Inflammatory macrophage treated with lipopolysaccharide for 4 hours (primary cell): Measurements from ENCODE around the gene CHCHD1.
A peak's percentile ranks its signal among the peaks of the same experiment; 100 is the strongest.
"Not testable (repeated sequence)": the region's sequence is repeated elsewhere in the genome, so short reads cannot be mapped to it uniquely, and the experiment has no call there.

Experiments used
- DNase-seq: peaks from one replicate; pipeline ENCODE4 v3.0.0-alpha.2; 2020

CHCHD1 gene

GRCh38 chr10:73769396-73769795, 12.5 kb upstream of the CHCHD1 start:
- DNase-seq = no peak

DNA sequence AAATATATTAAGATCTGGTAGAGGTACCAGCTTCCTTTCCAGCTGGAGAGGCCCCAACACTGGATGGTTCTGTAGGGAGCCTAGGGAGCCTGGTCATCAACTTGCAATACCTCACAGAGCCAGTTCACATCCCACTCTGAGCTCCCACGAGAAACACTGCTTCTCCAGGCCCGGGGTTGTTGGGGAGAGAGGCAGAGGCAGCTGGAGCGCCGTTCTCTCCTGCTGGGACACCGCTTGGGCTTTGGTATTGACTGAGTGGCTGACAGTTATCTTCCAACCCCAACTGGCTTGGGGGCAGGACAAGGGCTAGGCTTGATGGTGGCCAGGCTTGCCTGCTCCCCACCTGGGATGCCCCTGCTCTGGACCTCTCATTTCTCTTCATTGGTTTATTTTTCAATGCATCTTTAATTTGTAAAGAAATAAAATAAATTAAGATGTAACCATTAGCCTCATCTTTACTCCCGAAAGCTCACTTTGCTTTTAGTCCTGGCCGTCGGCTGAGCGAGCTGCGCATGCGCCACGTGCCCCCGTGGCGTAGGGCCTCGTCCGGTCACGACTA, 10.0 kb upstream of the CHCHD1 start:
- peak; percentile 86 for DNase-seq

GRCh38 chr10:73772281-73773151, 9.3 kb upstream of the CHCHD1 start:
- peak; percentile 91 for DNase-seq

DNA sequence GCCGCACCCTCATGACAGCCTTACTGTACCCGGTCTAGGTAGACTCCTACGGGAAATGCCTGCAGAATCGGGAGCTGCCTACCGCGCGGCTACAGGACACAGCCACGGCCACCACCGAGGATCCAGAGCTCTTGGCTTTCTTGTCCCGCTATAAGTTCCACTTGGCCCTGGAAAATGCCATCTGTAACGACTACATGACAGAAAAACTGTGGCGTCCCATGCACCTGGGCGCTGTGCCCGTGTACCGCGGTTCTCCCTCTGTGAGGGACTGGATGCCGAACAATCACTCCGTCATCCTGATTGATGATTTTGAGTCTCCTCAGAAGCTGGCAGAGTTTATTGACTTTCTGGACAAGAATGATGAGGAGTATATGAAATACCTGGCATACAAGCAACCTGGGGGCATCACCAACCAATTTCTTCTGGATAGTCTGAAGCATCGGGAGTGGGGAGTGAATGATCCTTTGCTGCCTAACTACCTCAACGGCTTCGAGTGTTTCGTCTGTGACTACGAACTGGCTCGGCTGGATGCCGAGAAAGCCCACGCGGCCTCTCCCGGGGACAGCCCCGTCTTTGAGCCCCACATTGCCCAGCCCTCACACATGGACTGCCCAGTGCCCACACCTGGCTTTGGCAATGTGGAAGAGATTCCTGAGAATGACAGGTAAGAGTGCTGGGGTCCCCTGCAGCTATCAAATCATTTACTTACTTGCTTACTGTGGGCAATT, 8.5 kb upstream of the CHCHD1 start:
- DNase-seq = no peak

GRCh38 chr10:73774637-73775036, 7.2 kb upstream of the CHCHD1 start:
- DNase-seq = peak; percentile 21

DNA sequence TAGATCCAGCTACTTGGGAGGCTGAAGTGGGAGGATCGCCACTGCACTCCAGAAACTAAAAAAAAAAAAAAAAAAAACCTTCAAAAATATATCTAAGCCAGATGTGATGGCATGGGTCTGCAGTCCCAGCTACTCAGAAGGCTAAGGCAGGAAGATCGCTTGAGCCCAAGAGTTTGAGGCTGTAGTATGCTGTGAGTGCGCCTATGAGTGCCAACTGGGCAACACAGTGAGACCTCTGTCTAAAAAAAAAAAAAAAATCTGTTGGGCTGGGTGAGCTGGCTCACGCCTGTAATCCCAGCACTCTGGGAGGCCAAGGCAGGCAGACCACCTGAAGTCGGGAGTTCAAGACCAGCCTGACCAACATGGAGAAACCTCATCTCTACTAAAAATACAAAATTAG, 2.8 kb upstream of the CHCHD1 start:
- no peak for DNase-seq

- DNase-seq = no peak
These were observed 2.2 kb upstream of the CHCHD1 start for GRCh38 chr10:73779539-73780197.

GRCh38 chr10:73780301-73780700, 1.5 kb upstream of the CHCHD1 start:
- no peak for DNase-seq

GRCh38 chr10:73780966-73781365, 882 bp upstream of the CHCHD1 start:
- DNase-seq = no peak

DNA sequence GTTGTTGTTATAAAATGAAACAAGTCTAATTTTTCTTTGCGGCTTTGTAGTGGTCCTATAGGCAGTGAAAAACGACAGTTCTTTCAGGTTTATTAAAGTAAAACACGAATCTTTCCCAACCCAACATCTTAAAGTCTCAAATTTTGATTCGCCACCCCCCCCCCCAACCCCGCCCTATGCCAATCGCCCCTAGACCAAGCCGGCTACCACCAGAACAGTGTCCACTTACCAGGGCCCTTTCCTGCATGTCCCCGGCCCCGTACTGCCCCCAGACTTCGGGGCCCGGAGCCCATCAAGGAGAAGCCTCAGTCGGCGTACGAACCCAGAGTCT, 335 bp upstream of the CHCHD1 start:
- DNase-seq = no peak

GRCh38 chr10:73782749-73783085, 869 bp downstream of the CHCHD1 start:
- no peak for DNase-seq

- DNase-seq = peak; percentile 93
These were observed 3.4 kb downstream of the CHCHD1 start, which contains the start of gene ZSWIM8 for GRCh38 chr10:73785211-73785720. Gene ZSWIM8, plus strand, starts transcription at chr10:73785606. Its CDS starts 273 bp downstream, at chr10:73785879.

DNA sequence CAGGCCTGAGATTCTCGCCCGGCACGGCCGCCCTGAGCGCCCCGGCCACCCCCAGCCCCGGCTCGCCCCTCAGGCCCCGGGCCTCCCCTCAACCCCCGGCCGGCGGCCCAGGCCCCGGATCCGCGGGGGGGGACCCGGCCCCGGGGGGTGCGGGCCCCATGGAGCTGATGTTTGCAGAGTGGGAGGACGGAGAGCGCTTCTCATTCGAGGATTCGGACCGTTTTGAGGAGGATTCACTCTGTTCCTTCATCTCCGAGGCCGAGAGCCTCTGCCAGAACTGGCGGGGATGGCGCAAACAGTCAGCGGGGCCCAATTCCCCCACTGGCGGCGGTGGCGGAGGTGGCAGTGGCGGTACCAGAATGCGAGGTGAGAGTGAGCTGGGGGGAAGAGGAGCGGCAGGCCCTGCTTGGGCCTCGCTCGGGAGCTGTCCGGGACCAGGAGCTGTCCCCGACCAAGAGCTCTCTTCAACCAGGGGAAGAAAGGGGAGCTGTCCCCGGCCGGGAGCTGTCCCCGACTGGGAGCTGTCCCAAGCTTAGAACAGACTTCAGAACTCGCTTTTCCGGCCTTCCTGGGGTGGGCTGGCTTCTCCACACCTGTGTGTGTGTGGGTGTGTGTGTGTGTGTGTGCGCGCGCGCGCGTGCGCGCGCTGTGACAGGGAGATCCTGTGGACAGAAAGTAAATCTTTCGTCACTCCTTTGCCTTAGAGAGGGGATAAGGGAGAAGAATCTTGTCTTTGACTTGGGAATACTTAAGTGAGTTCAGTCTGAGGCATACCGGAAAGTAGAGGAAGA, 4.1 kb downstream of the CHCHD1 start:
- DNase-seq = peak; percentile 31

DNA sequence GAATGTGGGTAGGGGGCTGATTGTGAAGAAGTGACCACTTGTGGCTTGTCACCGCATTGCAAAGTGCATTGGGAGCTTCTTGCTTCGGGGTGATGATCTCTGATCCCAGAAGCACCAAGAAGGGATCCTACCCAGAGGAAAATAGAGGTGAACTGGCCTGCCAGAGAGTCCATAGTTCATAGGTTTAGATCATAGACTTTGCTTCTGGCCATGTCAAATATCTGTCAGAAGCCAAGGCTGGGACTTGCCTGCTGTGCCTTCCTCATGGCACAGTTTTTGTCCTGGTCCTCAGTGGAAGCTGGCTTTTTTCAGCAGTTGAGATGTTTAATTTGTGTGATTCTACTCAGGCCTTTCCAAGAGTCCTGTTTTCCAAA, 4.7 kb downstream of the CHCHD1 start:
- no peak for DNase-seq

DNA sequence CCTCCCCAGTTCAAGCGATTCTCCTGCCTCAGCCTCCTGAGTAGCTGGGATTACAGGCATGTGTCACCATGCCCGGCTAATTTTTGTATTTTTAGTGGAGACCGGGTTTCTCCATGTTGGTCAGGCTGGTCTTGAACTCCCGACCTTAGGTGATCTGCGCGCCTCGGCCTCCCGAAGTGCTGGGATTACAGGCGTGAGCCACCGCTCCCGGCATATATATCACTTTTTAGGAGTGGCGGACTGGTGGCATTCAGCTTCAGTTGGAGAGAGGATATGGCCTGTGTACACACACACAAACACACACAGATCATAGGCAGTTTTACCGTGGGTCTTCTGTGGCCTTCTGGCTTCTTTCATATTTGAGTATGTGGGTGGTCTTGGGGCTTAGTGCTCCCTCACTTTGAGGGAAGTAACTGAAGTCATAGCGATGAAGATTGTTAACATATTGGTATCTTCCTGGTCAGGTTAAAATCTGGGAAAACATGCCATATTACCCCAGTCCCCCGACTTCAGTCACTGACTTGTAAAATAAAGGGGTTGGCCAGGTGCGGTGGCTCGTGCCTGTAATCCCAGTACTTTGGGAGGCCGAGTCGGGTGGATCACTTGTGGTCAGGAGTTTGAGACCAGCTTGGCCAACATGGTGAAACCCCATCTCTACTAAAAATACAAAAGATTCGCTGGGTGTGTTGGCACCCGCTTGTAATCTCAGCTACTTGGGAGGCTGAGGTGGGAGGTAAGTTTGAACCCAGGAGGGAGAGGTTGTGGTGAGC, 5.4 kb downstream of the CHCHD1 start:
- not testable (repeated sequence) for DNase-seq

DNA sequence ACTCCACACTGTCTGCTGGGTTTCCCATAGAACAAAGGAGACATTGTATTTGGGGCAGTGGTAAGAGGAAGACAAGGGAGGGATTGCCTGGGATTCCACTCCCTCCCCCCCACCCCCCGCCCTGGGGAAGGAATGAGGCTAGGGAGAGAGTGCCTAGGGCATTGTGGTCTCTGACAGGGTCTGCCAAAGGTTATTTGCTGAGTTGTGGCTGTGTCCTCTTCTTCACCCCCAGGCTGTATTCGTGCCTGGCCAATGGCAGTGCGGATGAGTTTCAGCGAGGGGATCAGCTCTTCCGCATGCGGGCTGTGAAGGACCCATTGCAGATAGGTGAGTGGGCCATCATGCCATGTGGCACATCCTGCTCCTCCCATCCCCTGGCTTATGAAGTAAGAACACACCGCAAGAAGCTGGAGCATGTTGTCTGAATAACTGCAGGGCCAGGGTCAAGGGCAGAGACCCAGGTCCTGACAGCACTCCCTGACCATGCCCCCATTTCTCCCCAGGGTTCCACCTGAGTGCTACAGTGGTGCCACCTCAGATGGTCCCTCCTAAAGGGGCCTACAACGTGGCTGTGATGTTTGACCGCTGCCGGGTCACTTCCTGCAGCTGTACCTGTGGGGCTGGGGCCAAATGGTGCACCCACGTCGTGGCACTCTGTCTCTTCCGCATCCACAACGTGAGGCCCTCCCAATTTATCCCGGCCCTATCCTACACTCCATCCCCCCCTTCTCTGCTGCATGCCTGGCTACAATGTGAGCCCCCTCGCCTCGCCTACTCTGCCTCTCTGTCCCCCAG, 7.2 kb downstream of the CHCHD1 start:
- DNase-seq = no peak

GRCh38 chr10:73789659-73790055, 7.8 kb downstream of the CHCHD1 start:
- DNase-seq = no peak

DNA sequence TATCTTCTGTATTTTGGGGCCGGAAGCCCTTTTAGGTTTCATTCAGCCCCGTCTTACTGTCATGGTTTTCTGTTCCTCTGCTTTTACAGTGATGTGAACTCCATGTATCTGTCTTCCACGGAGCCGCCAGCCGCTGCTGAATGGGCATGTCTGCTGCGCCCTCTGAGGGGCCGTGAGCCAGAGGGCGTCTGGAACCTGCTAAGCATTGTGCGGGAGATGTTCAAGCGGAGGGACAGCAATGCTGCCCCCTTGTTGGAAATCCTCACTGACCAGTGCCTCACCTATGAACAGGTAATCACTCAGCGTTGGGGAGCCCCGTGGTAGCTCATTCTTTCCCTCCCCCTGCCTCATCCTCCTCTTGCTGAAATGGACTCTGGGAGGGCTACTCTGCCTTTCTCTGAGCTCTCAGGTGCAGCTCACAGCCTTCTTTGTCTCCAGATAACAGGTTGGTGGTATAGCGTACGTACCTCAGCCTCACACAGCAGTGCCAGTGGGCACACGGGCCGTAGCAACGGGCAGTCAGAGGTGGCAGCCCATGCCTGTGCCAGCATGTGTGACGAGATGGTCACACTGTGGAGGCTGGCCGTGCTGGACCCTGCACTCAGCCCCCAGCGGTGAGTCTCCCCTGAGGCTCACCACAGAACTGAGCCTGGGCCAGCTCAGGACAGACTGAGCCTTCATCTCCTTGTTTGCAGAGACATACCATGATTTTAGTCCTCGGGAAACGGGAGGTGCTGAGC, 9.2 kb downstream of the CHCHD1 start:
- no peak for DNase-seq

DNA sequence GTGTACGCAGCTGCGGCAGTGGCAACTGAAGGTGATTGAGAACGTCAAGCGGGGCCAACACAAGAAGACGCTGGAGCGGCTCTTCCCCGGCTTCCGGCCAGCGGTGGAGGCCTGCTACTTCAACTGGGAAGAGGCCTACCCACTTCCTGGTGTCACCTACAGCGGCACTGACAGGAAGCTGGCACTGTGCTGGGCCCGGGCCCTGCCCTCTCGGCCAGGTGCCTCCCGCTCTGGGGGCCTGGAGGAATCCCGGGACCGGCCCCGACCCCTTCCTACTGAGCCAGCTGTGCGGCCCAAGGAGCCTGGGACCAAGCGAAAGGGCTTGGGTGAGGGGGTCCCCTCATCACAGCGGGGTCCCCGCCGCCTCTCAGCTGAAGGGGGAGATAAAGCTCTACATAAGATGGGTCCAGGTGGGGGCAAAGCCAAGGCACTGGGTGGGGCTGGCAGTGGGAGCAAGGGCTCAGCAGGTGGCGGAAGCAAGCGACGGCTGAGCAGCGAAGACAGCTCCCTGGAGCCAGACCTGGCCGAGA, 10.1 kb downstream of the CHCHD1 start:
- no peak for DNase-seq

- no peak for DNase-seq
These were observed 11.6 kb downstream of the CHCHD1 start for GRCh38 chr10:73793456-73793855.
